Amniotic epithelial cell (primary cell): ENCODE measurements around the gene PARD3B.

Source experiments
- DNase-seq: peaks from one replicate; pipeline ENCODE4 v3.0.0-alpha.2; 2010; ENCODE audit warnings: low read depth

PARD3B gene

DNA sequence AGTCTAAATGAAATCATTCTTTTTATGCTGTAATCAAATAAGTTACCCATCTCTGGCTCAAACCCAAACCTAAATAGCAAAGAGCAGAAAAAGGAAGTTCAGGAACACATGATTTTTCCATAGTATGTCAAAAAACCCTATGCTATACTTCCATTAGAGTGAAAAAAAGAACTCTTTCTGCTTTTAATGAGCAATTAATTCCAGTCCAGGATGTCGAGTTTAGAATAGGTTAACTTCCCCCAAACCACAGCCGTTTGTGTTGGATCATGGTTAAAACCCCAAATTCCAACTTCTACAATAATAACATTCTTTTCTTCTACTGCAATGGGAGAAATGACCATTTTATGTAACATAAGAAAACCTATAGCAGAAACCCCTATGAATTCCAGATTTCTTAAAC, 965.9 kb downstream of the PARD3B start:
- no peak for DNase-seq

DNA sequence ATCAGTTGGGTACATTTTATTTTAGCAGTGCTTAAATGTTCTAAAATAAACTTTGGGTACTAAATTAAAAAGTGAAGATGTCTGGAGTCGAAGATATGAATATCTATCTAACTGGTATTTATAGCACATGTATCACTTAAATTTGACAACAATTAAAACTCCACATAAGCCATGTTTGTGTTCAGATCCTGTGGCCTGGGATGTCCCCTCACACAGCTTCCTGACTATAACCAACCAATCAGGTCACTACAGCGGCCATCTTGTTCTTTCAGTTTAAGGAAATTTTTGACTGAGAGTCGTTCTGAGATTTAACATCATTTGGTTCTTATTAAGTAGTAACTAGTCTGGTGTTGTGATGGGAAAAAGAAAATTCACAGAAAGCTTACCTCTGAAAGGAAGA, 966.4 kb downstream of the PARD3B start:
- DNase-seq: no peak

DNA sequence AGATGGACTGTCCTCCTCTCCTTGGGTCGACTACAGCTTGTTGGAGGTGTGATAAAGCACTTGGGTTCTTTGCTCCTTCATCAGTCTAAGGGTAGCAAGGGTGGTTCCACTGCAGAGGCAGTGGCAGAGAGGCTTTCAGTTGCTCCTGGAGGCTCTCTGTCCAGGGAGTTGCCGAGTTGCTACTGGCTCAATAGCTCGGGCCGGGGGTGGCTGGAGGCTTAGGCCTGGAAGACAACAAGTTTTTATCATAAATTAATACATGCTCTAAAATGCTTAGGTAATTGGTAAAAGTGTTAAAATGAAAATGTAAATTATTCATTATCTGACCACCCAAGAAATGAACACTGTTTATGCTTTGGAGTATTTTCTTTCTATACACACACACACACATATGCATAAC, 975.0 kb downstream of the PARD3B start:
- no peak for DNase-seq

- DNase-seq: no peak
Observed at GRCh38 chr2:205524656-205525055, 979.4 kb downstream of the PARD3B start.

DNA sequence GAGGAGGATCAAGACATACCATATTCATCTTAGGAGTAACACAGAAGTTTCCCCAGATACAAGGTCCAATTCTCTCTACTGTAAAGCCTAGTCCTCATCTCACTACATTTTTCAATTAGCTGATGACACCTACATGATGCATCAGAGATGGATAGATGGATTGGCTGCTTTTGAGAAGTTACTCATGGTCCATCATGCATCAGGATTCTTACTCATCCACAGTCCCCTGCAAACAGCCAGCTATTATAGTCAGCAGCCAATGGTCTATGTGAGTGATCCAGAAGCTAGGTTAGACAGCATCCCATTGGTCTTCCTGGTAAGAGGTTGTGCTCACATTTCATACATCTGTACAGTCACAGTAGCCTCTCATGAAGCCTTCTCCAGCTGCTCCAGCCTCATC, 982.5 kb downstream of the PARD3B start:
- no peak for DNase-seq

DNA sequence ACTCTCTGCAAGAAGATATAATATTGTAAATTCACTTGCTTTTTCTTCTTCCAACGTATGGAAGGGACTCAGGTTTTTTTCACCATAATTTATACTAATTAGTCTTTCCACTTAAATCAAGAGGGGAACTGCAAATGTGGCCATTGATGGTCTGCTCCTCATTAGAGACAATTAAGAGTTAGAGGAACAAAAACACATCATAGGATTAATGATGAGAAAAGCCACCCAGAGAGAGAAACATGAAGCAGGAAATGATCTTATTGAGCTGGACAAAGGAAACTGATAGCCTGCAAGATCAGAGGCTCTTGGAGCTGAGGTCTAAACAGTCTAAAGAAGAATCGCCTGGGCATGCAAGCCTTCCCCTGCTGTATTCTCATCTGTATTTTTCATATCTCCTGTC, 985.8 kb downstream of the PARD3B start:
- no peak for DNase-seq

DNA sequence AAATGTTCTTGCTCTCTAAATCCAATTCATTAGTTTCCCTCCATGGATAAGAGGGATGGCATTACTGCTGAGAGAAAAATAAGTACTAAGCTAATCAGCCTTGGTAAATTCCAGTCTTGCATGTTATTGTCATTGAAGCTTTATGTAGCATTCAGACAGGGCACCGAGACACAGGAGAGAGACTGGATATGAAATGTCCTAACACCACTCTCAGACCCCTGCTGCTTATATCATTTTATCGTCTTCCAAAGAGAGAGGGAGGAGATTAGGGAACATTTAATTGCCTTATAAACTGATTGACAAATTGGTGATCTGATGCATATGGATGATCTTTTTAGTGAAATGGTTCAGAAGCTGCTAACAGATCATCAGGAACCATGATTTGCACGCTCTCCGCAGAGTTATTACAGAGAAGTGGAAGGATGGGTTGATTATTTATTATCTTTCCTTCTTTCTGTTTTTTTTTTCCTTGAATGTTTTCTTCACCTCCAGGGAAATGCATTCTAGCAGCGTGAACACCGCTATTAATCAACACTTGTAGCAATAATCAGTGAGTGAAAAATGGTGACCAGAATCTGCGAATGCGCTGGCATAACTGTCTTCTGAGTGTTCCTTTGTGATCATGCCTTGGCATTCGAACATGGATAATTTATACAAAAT, 986.3 kb downstream of the PARD3B start:
- no peak for DNase-seq

DNA sequence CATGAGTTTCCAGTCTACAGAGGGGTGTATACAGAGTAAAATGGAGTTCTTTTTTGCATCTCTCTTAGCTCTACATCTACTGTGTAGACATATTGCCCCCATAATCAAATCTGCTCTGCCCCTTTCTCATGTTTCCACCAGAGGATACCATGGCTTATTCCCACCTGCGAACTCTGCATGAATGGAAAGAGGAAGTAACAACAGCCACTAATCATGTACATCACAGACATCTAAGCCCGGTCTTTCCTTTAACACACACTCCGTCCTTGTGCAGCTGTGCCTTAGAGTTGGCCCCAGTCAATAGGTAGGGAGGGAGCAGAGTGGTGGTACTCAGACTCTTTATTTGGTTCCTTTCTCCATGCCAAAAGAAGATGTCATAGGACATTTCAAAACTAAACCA, 989.7 kb downstream of the PARD3B start:
- DNase-seq: no peak

DNA sequence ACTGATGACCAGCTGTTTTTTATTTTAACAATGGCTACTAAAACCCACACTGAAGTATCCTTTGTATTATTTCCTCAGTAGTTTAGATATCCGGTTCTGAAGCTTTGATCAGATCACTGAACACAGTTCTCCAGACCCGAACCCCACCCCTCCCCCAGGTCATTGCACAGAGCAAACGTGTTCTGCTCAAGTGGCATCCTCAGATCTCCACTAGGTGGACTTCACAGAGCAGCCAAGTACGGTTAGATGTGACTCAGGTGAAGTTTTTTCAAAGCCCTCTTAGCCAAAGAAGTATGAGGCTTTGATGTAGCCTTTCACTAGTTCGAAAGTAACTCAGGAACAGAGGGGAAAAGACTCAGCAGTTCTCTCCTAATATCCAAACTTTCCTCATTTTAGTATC, 994.3 kb downstream of the PARD3B start:
- no peak for DNase-seq

GRCh38 chr2:205540036-205540435, 994.8 kb downstream of the PARD3B start:
- DNase-seq: no peak

DNA sequence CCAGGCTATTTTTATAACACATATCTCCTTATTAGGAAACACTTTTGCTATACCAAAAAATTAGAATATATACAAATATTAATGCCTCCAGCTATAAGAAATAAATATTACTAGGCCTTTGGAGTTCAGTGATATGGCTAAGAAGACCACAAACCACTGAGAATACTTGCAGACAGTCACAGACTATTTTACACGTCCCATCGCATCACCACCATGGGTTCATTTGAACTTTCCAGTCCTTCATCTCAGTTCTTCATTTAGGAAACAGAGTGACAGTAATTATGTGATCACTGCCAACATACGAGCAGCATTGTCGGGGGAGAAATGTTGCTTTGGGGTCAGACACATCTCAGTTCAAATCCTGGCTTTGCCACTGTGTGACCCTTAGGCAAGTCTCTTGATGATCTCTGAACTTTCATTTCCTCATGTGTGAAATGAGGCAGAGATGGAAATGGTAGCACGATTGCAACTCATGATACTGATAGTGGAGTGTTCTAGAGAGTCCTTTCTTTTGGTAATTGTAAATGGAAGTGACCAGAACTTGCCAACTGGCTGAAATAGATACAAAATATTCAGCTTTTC, 998.1 kb downstream of the PARD3B start:
- DNase-seq: no peak

DNA sequence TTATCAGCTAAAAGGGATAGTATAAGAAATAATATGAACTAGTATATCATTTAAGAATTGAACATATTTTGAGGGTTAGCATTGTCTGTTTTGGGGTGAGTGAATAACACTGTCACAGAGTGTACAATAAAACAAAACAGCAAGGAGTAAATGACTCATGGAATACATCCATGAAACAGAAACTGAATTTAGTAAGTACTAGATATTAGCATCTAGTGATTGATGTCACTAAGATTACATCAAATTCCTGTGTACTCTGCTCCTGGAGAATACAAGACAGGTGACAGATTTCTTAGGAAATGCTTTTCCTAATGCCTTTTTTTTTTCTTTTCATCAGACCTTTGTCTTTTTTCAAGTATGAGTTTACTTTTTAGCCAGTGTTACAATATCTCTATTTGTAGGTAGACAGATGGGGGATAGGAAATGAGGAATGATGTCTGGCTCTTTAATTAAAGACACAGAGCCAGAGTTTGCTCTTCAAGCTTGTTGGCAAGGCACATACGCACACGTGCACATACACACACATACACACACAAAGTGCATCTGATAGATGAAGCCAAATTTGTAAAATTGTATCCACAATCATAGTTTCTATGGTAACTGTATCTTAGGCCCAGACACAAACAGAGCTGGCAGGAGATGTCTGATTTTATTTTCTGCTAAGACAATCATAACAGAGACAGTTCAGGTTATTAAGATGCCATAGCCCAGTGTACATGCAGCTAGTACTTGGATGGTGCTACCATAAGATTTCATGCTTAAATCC, 998.8 kb downstream of the PARD3B start:
- DNase-seq: no peak

- peak; percentile 15 for DNase-seq
Observed at GRCh38 chr2:205545971-205546816, 1000.9 kb downstream of the PARD3B start.

DNA sequence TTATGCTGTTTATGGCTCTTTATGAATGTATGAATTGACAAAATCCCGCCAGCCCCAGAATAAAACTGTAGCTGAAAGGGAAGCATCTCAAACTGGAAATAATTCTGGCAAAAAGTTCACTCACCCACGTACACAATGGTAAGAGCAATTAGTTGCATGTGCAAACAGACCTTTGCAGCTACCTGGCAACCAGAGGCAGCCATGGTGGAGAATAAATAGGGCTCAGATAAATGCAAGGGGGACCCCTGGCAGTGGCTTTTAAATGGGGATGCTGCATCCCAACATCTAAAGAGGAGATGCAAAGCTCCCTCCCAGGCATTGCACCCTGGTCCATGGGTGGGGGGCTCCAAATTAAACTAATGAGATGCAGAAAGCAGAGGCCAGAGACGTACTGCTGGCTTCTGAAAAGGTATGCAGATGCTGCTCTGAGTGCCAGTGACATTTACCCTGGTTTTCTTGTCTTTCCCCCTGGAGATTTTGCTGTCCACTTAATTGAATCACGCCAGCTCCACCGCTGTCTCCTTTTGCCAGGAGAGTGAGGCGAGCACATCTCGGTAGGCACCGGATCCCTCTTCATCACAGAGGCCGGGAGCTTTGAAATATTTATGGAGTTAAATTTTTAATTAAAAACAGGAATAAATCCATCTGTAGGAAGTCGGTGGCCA, 1010.4 kb downstream of the PARD3B start:
- DNase-seq: no peak

DNA sequence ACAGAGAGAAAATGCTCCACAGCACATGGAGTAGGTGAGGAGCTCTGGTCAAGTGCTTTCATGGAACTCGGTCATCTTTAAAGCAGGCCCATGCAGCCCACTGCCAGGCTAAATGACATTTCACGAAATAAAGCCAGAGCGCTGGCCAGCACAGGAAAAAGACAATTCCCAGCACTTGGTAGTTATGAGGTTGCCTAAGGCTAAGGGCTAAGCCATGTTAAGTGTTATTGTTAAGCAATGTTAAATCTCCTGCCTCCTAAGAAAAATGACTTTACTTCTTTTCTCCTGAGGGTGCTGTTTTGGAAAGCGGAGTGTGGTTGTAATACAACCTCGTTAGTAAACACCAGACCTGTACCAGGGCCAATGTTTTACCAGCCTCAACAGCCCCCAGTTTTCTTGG, 1011.1 kb downstream of the PARD3B start:
- DNase-seq: no peak

GRCh38 chr2:205556841-205557539, 1011.7 kb downstream of the PARD3B start:
- DNase-seq: no peak

- no peak for DNase-seq
Observed at GRCh38 chr2:205557873-205558272, 1012.6 kb downstream of the PARD3B start.

DNA sequence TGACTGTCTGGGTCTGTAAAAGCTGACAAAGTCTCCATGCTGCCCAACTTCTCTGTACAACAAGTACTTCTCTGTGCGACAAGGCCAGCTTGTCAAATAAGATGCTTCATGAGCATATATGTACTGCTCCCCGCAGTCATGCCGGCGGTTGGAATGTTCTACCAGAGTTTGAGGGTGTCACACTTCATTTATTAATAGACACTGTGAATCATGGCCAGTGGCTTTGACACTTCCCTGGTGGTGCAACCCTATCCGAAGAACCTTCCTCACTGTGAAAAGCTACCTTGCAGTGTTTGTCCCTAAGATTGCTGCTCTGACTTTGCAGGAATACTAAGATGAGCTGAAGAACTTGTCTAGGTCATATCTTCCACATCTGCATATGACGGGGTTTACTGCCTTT, 1016.2 kb downstream of the PARD3B start:
- no peak for DNase-seq

- DNase-seq: peak; percentile 7
Observed at GRCh38 chr2:205563646-205564045, 1018.4 kb downstream of the PARD3B start.

- no peak for DNase-seq
Observed at GRCh38 chr2:205564346-205565141, 1019.3 kb downstream of the PARD3B start.

DNA sequence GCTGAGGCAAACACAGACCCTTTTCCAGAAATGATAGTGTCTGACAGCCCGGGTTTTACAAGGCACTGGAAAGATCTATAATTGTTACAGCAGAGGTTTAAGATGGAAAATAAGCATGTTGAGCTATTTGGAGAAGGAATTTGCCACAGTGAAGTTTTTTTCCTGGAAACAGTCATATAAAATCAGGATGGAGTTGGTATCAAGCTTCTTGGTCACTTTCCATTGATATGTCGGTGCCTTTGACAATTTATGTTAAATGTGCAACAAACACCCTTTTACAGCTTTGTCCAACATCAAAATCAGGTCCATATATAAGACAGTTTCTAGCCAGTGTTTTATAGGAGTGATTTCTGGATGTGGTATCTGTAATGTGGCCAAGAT, 1019.9 kb downstream of the PARD3B start:
- no peak for DNase-seq
